HG03045 (cell line): ENCODE measurements around the gene PTCRA.

Experiments
- ATAC-seq: cut with Tn5 transposase; IDR thresholded peaks from one replicate; pipeline ENCODE4 v1.9.1; 2021; ENCODE audit warnings: mild to moderate bottlenecking, moderate library complexity; ENCODE audit not compliant: unreplicated experiment

The PTCRA gene

DNA sequence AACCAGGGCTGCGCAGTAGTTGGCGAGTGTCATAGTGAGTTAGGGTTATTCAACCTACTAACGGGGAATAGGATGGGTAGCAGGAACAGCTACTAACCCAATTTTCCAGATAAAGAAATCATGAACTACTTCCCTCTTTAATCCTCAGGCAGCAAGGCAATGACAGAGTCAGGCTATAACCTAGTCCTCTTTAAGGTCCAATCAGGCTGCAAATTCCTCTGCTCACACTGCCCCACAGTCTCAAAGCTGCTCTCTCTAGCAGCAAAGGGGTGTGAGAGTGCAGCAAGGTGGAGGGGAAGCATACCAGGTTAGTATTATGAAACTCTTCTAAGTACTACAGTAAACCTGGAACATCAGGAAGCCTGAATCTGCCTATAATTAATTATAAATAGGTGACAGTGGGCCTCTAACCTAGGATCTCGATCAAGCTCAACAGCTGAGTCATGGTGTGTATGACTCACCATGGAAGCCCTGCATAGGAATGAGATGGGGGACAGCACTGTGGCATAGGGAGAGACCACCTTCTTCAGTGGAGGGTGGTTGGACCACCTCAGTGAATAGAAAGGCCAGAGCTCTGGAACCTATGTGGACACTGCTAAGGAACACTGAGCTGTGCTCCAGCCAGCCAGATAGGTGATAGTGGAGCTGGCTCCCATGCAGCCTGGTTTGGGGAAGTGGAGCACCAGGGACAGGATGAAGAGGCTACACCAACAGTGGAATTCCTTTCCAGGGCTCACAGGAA lies 55.2 kb downstream of the PTCRA start:
- ATAC-seq: no peak

DNA sequence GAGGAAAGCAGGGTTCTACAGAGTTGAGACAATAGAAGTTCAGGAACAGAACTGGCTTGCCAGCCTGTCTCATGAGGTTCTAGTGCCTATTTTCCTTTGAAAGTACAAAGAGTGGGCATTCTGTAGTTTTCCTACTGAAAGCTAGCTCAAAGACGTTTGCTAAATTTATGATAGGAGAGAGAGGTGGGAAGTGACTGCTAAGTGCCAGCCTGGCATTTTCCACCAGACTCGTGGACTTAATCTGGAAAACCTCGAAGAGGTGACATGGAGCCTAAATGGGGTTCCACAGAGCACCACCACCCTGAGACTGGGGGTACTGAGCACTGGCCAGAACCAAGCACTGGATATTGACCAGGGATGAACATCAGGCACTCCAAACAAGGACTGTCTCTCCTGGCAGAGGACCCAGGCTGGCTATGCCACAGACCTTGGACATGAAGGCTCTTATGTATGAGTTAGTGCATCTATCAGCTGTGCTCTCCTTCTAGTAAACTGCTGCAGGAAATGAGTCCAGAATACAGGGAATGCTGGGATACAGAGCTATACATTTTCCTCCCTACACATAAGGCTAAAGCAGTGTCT lies 56.0 kb downstream of the PTCRA start:
- ATAC-seq: no peak

DNA sequence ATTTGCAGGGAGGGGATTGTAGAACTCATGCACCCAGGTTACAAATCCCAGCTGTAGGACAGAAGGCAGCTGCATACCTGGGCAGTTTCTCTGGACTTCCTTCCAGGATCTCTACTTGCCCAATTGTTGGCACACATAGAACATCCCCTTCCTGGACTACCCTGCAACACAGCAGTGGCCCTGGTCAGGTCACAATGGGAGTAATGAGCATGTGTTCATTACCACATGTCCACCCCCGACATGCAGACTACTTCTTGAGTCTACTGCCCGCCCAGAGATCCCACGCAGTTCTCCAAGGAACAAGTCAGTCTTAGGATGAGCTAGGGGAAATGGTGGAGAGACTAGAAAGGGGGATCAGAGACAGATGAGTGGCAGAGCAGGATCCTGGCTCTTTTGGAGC lies 58.1 kb downstream of the PTCRA start:
- ATAC-seq: no peak

DNA sequence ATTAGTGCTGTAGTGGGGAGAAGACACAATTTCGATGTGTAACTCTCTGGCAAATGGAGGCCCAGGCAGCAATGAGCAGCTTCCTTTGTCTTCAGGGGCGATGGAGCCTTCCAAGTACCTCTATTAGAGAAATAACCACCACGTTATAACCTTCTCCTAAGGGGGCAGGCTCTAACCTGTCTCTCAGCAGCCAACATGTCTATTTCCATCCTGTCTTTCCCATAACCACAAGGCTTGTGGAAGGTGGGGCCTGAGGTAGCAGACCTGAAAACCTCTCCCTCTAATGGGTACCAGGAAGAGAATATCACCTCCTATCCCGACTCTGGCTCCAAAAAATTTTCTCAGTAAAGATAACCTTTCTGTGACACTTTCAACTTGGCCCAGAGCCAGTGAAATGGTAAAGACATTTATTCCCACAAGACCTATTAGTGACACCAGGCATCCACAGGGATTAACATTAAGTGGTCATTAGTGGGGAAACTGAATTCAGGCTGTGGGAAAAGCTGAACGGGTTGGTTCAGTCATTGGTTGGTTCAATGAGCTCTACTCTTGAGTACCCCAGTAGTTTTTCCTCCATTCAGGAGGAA lies 59.2 kb downstream of the PTCRA start:
- no peak for ATAC-seq
